GM12878 (cell line): ENCODE measurements around the gene PXDC1. TPM values are rescaled to one million over a fixed set of nuclear protein-coding genes. Genes with fewer than 3 reads are reported as not detected.
"Not testable (repeated sequence)": the region's sequence is repeated elsewhere in the genome, so short reads cannot be mapped to it uniquely, and the experiment has no call there.

Source experiments
- ATAC-seq: fragments of 200-7000 bp; cut with Tn5 transposase; 3 replicates; pipeline ENCODE4 v1.9.1; 2020; ENCODE audit warnings: mild to moderate bottlenecking, moderate library complexity
- BruUV-seq: library from RNA; stranded (reverse); fragments of 400-500 nt; replicated peaks from 2 replicates; lab custom pipeline; 2021; lab: Mats Ljungman, UMichigan
- CTCF ChIA-PET: fragments of 300-600 bp; sonication (Branson Sonifier 250); formaldehyde crosslinking; extraction: SDS; loops from one replicate; lab custom pipeline; 2021; ENCODE audit warnings: inconsistent platforms; lab: Yijun Ruan, JAX
- POLR2A ChIA-PET: fragments of 350-600 bp; formaldehyde crosslinking; extraction: SDS; loops from one replicate; lab custom pipeline; 2021; ENCODE audit warnings: inconsistent platforms; lab: Charles Lee
- RAD21 ChIA-PET: fragments of 300-600 bp; sonication (Branson Sonifier 250); formaldehyde crosslinking; loops from one replicate; lab custom pipeline; 2023; ENCODE audit warnings: antibody characterized with exemption; ENCODE audit not compliant: unreplicated experiment; lab: Charles Lee
- SMC1A ChIA-PET: fragments of 300-600 bp; sonication (Branson Sonifier 250); formaldehyde crosslinking; loops from one replicate; lab custom pipeline; 2023; ENCODE audit not compliant: unreplicated experiment, uncharacterized antibody; lab: Charles Lee
- DNase-seq: peaks from one replicate; pipeline ENCODE4 v3.0.0-alpha.2; 2011; ENCODE audit warnings: low read depth, low spot score
- FAIRE-seq: peaks from 3 replicates; lab custom pipeline; 2011; peaks lifted over from hg19 to GRCh38; lab: Jason Lieb, UNC
- H2AFZ ChIP-seq: 2 replicates; pipeline ENCODE4 v1.6.0; 2011; ENCODE audit warnings: low read depth, low read length, control low read depth; ENCODE audit not compliant: control insufficient read depth
- H3K27ac ChIP-seq: 2 replicates; pipeline ENCODE4 v1.5.1; 2011; ENCODE audit warnings: control low read depth; ENCODE audit not compliant: control insufficient read depth, insufficient read depth
- H3K27me3 ChIP-seq, 2 experiments: replicated peaks in 1 of 2; 2 replicates each; pipeline versions ENCODE4 v1.6.0 to v1.6.1; 2011; ENCODE audit warnings: low read length in 1 of 2; ENCODE audit not compliant: control insufficient read depth in 2 of 2, insufficient read depth in 2 of 2
- H3K36me3 ChIP-seq, 2 experiments: 2 replicates each; pipeline ENCODE4 v1.5.1; 2011; ENCODE audit warnings: low read length in 1 of 2; ENCODE audit not compliant: control insufficient read depth in 2 of 2, insufficient read depth in 2 of 2
- H3K4me1 ChIP-seq: 2 replicates; pipeline ENCODE4 v1.6.1; 2011; ENCODE audit warnings: mild to moderate bottlenecking, low read length, moderate library complexity, mixed read lengths; ENCODE audit not compliant: control insufficient read depth, insufficient read depth
- H3K4me2 ChIP-seq: 2 replicates; pipeline ENCODE4 v1.6.0; 2011; ENCODE audit warnings: control low read depth; ENCODE audit not compliant: control insufficient read depth, insufficient read depth
- H3K4me3 ChIP-seq: fragments of 200-600 bp; sonication (generic); 2 replicates; pipeline ENCODE4 v1.5.1; 2016
- H3K79me2 ChIP-seq: 2 replicates; pipeline ENCODE4 v1.6.0; 2011; ENCODE audit warnings: low read length; ENCODE audit not compliant: control insufficient read depth, insufficient read depth
- H3K9ac ChIP-seq: 2 replicates; pipeline ENCODE4 v1.8.0; 2011; ENCODE audit warnings: low read length, control low read depth, mixed read lengths; ENCODE audit not compliant: control insufficient read depth, insufficient read depth
- H3K9me3 ChIP-seq: replicated peaks from 3 replicates; pipeline ENCODE4 v1.5.1; 2011; ENCODE audit warnings: mild to moderate bottlenecking, low read length; ENCODE audit not compliant: control insufficient read depth, insufficient read depth
- H4K20me1 ChIP-seq: 2 replicates; pipeline ENCODE4 v1.6.0; 2011; ENCODE audit not compliant: control insufficient read depth, insufficient read depth
- SRF ChIP-seq, 2 experiments: IDR thresholded peaks; 2 replicates each; pipeline ENCODE4 v1.6.1; 2011; ENCODE audit warnings: low read depth in 2 of 2, low read length in 2 of 2, mild to moderate bottlenecking in 1 of 2, moderate library complexity in 1 of 2
- WGBS: methylation state at CpG from one replicate; pipeline ENCODE4 v1.1.6; 2016; ENCODE audit warnings: low lambda C conversion rate; ENCODE audit not compliant: insufficient replicate concordance, insufficient coverage; ENCODE audit errors: missing lambda C conversion rate; 5-methylcytosine and 5-hydroxymethylcytosine counted together
- in situ Hi-C: fragments of 300-500 bp; cut with MboI; formaldehyde crosslinking; loops from 9 replicates; pipeline ENCODE4 v1.14.3; 2018; ENCODE audit warnings: mixed read lengths
- intact Hi-C: fragments of 100-400 bp; cut with micrococcal nuclease; formaldehyde crosslinking; loops from one replicate; pipeline ENCODE4 v1.14.2; 2022; ENCODE audit not compliant: unreplicated experiment
- polyA plus RNA-seq, 11 experiments: library from polyadenylated mRNA; depleted of rRNA in 4 of 11; unstranded in 6 of 11; stranded (reverse) in 5 of 11; fragments of >200 nt; fragmentation: Nextera tagmentation in 4 of 11; fragmentation: Illumina TruSeq in 1 of 11; extraction: Ambion mirVana in 4 of 11; extraction: Trizol in 1 of 11; gene quantifications; 1 replicate in 1 of 11; 2 replicates in 10 of 11; pipeline versions ENCODE4 v1.2.1 to v1.2.3, GENCODE V29; 2011 to 2016; ENCODE audit warnings: inconsistent platforms in 2 of 11, missing spikeins in 2 of 11, low read depth in 1 of 11
- total RNA-seq, 4 experiments: library from RNA; depleted of rRNA in 3 of 4; stranded (reverse); fragments of >200 nt in 3 of 4; fragmentation: Illumina TruSeq in 1 of 4; extraction: Trizol in 1 of 4; gene quantifications; 2 replicates each; pipeline versions ENCODE4 v1.2.1 to v1.2.3, GENCODE V29; 2013 to 2021

PXDC1 gene
- total and polyA plus RNA-seq, 10 of the 15 experiments (the other 5 are each of a cell fraction or from before 2014, with no cell fraction given), result 0.03 to 0.72 (median 0.32) TPM; not detected in 2

DNA sequence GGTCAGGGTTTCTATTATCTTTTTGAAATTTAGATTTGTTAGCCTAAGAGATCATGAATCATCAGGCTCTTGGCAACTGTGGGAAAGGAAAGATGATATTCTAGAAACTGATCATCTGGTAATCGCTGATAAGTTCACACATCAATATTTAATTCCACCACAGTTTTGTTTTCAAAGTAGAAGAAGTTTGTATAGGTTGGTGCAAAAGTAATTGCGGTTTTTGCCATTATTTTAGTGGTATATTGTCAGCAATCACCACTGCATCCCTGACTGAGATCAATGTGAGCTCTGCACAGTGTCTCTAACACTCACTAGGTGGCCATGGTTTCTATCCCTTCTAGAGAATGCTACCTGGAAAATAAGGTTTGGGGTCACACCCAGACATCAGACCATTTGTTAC lies 17.0 kb upstream of the PXDC1 start:
- Histone ChIP-seq H2AFZ (no peak overlapping the region), H3K27me3 (no peaks in the 10 kb centered on the region; a peak in 1 of 4 replicates), H3K79me2 (no peaks in the 10 kb centered on the region), H3K4me2 (no peak overlapping the region), H3K4me1 (no peaks in the 10 kb centered on the region), H3K36me3 (no peaks in the 10 kb centered on the region), H3K27ac (no peak overlapping the region), H3K9ac (no peak overlapping the region), H4K20me1 (no peaks in the 10 kb centered on the region), H3K9me3 (no peaks in the 10 kb centered on the region), H3K4me3 (no peak overlapping the region)
- BruUV-seq, result no TSS peak
- ChIA-PET CTCF (no interaction called here), SMC1A (no interaction called here), RAD21 (no interaction called here), POLR2A (no interaction called here)
- 22% methylated on average over 2 of the region's 2 CpGs for WGBS
- in situ Hi-C loops, result no loop called here
- DNase-seq, result no peak
- ATAC-seq, result no peak
- intact Hi-C loops, result no loop called here
- FAIRE-seq, result no peak
- TF ChIP-seq SRF (IDR thresholded peaks at IDR 0.05; ENCODE audit: low read depth in 2 of 2, low read length in 2 of 2), result no peak

DNA sequence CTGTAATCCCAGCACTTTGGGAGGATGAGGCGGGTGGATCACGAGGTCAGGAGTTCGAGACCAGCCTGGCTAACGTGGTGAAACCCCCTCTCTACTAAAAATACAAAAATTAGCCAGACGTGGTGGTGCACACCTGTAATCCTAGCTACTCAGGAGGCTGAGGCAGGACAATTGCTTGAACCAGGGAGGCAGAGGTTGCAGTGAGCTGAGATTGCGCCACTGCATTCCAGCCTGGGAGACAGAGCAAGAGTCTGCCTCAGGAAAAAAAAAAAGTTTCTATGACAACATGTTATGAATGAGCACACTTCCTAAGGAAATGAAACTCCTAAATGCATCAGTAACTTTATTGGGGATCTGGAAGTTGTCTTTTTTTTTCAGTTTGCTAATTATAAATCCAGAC lies 16.0 kb upstream of the PXDC1 start:
- H3K9me3 ChIP-seq, SMC1A ChIA-PET, FAIRE-seq, CTCF ChIA-PET, H3K36me3 ChIP-seq, H2AFZ ChIP-seq, ATAC-seq, in situ Hi-C loops, POLR2A ChIA-PET, H4K20me1 ChIP-seq, DNase-seq, H3K79me2 ChIP-seq, H3K4me1 ChIP-seq, H3K27me3 ChIP-seq, H3K9ac ChIP-seq, H3K4me2 ChIP-seq, H3K27ac ChIP-seq, BruUV-seq, RAD21 ChIA-PET, intact Hi-C loops, H3K4me3 ChIP-seq: not testable (repeated sequence)
- 76% methylated on average over 6 of the region's 6 CpGs for WGBS
